GM19351 (cell line): ENCODE data around the gene NFATC1.

Source experiments
- ATAC-seq: cut with Tn5 transposase; IDR thresholded peaks from one replicate; pipeline ENCODE4 v1.9.1; 2021; ENCODE audit warnings: mild to moderate bottlenecking, moderate library complexity; ENCODE audit not compliant: unreplicated experiment

The NFATC1 gene

GRCh38 chr18:79395761-79396404 lies at the start of gene NFATC1:
TSS of gene NFATC1 (plus strand) at chr18:79395930. CDS start at chr18:79396225, 295 bp downstream.
- no peak for ATAC-seq

DNA sequence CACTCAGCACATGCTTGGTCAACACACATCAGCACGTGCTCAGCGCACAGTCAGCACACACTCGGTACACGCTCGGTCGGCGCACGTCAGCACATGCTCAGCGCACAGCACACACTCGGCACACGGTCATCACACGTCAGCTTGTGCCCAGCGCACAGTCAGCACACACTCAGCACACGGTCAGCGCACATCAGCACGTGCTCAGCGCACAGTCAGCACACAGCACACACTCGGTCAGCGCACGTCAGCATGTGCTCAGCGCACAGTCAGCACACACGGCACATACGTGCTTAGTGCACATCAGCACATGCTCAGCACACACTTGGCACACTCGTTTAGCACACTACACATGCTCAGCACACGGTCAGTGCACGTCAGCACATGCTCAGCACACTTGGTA lies 49.7 kb upstream of the NFATC1 start:
- ATAC-seq = no peak

DNA sequence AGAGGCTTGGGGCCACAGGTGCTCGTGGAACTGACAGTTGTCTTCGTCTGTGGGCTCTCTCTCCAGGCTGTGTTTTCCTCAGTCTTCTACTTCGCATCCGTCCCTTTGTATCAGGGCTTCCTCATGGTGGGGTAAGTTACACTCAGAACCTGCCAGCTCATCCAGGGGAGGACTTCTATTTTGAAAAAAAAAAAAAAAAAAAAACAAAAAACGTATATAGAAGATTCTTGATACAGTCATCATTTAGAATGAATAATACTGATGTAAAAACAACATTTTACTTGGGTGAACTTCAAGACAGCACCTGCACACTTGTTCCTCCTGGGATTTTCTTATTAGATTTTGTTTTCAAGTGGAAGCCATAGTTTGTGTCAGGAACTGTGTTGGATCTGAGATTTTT lies 47.7 kb upstream of the NFATC1 start:
- ATAC-seq = no peak

DNA sequence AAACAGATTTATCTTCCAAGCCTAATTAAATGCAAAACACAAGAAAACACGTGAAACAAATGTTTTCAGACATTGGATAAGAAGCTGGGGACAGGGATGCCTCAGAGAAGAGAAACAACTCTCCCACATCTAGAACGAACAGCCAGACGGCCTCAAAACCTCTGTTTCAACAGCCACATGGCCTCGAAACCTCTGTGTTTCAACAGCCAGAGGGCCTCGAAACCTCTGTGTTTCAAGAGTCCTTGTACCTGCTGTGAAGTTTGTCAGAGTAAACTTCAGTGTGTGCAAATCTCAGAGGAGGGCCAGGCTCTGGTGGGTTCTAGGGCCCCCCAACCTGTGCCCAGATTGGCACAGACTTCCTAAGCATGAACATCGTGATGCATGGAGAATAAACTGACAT lies 43.3 kb upstream of the NFATC1 start:
- ATAC-seq = no peak

DNA sequence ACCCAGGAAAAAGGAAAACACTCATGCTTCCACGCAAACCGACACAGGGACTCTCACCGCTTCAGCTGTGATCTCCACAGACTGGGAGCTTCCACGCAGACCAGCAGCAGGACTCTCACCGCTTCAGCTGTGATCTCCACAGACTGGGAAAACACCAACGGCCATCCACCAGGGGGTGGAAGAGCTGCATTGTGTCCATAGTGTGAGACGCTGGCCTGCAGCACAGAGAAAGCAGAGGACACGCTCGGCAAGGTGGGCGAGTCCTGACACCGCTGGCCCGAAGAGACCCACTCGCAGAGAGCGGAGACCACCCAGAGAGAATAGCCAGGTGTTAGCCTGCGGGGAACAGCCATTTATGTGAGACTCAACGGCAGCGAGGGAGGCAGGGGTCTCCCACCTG lies 42.5 kb upstream of the NFATC1 start:
- ATAC-seq = no peak

GRCh38 chr18:79354350-79354749 lies 41.4 kb upstream of the NFATC1 start:
- ATAC-seq = no peak

DNA sequence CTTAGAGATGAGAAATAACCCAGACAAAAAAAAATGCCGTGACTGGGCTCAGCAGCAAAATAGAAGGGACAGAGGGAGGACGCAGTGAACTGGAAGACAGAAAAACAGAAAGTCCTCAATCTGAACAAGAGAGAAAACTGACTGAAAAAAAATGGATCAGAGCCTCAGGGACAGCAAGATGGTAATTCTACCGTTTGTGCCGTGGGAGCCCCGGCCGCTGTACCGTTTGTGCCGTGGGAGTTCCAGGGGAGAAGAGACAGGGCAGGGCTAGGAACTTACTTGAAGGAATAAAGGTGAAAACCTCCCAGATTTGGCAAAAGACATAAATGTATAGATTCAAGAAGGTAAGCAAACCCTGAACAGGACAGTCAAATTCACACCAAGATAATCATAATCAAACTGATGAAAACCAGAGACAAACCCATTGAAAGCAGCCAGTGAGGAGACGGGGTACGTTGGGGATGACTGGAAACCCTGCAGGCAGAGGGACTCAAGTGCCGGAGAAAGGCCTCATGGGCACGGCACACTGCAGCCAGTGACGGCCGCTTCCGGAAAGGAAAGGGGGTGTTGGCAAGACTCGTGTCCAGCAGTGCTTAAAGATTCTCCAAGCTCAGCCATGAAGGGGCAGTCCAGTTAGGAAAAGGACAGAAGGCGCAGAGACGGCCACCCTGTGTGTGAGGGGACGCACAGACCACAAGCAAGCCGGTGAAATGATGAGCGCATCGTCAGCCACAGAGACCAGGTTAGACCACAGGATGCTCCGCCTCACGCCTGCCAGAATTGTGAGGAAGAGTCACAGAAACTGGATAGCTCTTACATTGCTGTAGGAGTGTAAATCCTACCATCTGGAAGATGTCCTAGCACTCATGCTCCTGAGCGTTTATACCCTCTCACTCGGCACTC lies 40.0 kb upstream of the NFATC1 start:
- peak; percentile 50 for ATAC-seq

DNA sequence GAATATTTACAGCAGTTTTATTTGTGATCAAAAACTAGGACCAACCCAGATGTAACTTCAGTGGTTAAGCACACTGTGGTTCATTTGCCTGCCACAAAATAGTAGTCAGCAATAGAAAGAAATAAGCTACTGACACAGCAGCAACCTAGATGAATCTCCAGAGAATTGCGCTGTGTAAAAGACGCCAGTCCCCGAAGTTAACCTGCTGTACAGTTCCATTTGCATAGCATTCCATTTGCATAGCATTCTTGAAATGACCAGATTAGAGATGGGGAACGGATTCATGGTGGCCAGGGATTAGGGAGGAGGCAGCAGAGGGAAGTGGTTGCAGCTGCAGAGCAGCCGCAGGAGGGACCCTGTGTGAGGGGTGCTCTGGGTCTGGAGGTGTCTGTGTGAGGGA lies 39.3 kb upstream of the NFATC1 start:
- ATAC-seq = peak; percentile 92

DNA sequence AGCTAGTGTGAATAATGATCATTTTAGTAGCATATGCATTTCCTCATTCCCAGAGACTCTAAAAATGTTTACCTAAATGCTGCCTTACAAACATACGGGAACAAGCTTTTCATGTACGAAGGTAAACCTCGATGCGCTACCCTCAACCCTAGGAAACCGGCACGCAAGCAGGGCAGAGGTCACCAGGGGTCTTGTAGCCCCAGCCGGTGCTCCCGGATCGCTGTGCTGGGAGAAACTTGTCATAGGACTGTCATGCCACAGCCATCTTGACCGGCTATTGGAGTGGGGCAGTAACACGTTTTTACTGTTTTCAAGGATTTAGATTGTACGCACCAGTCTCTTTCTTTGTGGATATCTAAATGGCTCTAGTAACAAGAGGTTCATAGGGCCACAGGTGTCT lies 34.8 kb upstream of the NFATC1 start:
- ATAC-seq = no peak

- no peak for ATAC-seq
Observed at GRCh38 chr18:79361766-79362522, 33.8 kb upstream of the NFATC1 start.

GRCh38 chr18:79365701-79366100 lies 30.0 kb upstream of the NFATC1 start:
- no peak for ATAC-seq

GRCh38 chr18:79366177-79367094 lies 29.3 kb upstream of the NFATC1 start:
- no peak for ATAC-seq

DNA sequence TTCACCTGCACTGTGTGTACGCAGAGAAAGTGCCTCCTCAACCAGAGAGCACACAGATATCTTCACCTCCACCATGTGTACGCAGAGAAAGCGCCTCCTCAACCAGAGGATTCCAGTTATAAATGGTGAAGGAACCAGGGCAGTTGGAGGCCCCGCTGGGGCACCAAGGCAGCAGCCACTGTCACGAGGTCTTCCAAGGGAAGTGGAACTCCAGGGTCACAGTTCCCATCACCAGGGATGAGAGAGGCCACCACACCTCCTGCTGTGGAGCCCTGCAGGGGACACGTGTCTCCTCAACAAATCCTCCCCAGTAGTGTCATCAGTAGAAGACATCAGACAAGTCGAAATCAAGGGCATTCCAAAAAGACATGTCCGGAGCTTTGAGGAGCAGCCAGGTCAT lies 28.2 kb upstream of the NFATC1 start:
- no peak for ATAC-seq

DNA sequence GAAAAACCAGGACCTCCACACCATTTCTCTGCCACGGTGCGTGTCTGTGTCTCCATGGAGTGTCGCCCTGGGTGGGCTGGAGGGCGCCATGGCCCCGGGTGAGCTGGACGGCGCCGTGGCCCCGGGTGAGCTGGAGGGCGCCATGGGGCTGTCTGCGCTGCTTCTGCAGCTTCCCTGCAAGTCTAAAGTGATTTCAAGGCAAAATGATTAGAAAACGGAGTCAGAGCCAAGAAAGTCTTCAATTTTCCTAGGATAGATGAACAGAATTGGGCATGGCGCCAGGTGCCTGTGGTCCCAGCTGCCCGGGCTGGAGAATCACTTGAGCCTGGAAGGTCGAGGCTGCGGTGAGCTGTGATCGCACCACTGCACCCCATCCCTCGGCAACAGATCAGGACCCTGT lies 27.7 kb upstream of the NFATC1 start:
- ATAC-seq = no peak

GRCh38 chr18:79368681-79369080 lies 27.0 kb upstream of the NFATC1 start:
- ATAC-seq = no peak

DNA sequence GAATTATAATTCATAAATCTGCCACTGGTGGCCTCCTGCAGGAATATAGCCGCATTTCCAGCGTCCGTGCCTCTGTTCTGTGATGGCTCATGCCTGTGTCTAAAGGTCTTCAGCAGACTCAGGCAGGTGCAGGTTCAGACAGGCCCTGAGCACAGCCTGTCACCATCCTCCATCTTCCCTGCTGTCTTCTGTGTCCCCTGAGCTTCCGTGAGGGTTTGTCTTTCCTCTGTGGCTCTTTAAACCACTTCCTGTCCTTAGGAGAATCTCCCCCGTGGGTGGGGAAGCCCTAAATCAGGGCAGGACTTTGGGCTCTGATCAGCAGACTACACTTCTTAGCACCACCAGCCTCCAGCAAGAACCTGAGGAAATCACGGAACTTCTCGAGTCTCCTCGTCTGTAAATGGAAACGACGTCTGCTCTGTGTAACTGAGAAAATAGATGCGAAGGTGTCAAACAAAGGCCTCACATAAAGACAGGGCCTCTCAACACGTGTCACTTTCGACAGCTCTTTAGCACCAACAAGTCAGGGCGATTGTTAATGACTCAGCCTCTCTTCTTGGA lies 24.1 kb upstream of the NFATC1 start:
- no peak for ATAC-seq

DNA sequence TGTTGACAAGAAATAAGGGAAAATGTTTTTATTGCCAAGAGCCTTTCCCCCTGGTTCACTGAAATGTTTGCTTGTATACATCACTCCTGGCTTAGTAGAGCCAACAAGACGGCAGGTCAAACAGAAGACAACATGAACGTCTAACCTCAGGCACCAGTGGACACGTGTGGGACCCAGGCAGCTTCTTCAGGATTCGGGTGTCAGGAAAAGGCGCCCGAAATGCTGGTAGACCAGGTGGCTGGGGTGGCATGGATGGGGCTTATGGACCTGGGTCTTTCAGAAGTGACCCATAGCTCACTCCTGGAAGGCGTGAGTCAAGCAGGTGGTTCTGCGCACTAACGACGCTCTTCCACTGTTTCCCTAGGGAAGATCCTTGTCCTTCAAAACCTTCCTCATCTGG lies 23.3 kb upstream of the NFATC1 start:
- ATAC-seq = no peak

- no peak for ATAC-seq
Observed at GRCh38 chr18:79372991-79373390, 22.7 kb upstream of the NFATC1 start.

- ATAC-seq = no peak
Observed at GRCh38 chr18:79373736-79374135, 22.0 kb upstream of the NFATC1 start.
